Fibroblast of skin of abdomen (primary cell): ENCODE measurements around the gene ARID3B.
"Not testable (repeated sequence)": the region's sequence is repeated elsewhere in the genome, so short reads cannot be mapped to it uniquely, and the experiment has no call there.

Source experiments
- DNase-seq: peaks from one replicate; pipeline ENCODE4 v3.0.0-alpha.2; 2013

The ARID3B gene

GRCh38 chr15:74624020-74624602 is 83.1 kb downstream of the ARID3B start:
- DNase-seq: no peak

DNA sequence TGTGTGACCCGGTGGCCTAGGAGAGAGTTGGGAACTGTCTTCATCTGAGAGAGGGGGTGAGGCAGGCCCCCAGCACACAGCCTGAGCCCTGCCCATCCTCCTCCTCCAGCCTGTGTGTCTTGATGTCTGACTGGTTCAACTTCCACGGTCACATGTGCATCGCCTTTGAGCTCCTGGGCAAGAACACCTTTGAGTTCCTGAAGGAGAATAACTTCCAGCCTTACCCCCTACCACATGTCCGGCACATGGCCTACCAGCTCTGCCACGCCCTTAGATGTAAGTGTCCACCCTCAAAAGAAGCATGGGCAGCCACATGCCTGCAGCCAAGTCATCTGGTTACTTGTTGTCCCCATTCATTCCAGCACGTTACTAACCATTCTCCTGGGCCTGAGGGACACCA is 84.7 kb downstream of the ARID3B start:
- DNase-seq: no peak

GRCh38 chr15:74626336-74626735 is 85.3 kb downstream of the ARID3B start:
- no peak for DNase-seq

- DNase-seq: no peak
Measured at GRCh38 chr15:74626752-74627692, 86.0 kb downstream of the ARID3B start.

GRCh38 chr15:74627766-74628165 is 86.7 kb downstream of the ARID3B start:
- no peak for DNase-seq

DNA sequence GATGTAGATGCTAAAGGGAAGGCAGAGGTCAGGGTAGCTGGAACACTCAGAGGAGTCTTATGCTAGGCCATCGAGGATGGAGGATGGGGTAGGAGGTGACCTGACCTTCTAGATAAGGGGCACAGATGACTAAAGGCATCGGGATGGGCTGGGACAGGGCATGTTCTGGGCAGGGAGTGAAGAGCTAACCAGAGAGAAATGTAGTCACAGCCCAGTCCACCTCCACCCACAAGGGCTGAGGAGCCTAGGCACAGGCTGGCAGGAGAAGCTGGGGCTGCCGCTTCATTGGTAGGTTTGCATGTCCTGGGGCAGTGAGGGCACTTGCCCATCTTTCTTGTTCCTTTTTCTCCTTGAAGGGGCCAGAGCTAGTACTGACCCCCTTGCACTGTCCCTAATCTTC is 87.2 kb downstream of the ARID3B start:
- no peak for DNase-seq

- DNase-seq: no peak
Measured at GRCh38 chr15:74628949-74629348, 87.9 kb downstream of the ARID3B start.

- not testable (repeated sequence) for DNase-seq
Measured at GRCh38 chr15:74629696-74630095, 88.7 kb downstream of the ARID3B start.

DNA sequence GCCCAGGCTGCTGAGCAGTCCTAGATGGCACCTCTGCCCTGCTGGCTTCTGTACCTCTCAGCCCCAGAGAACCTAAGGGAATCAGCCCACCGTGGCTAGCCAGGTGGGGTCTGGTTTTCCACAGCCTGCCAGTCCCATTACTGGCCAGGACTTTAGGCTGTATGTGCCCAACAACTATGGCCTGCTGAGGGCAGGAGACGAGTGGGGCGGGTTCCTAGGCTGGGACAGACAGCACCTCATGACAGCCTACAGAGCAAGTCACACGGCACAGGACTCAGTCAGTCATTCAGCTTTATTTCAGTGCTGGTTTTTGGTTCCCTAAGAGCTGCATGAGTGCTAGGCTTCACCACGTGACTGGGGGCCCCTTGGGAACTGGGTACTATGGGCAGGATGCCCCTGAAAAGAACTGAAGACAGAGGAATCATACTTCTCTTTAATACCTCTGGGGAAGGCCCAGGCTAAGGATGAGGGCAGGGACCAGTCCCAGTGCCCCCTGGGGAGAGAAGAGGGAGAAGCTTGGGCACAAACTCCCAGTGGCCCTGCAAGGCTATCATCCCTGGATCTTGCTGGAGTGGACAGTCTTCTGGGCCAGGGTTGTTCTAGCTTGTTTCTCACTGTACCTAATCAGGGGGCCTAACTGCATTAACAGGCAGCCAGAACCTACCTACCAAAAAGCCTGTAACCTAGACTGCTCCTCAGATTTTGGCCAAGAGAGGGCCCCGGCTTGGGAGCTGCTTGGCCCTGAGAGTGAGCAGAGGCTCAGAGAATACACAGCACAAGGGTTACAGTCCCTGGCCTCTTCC is 89.5 kb downstream of the ARID3B start:
- DNase-seq: no peak

DNA sequence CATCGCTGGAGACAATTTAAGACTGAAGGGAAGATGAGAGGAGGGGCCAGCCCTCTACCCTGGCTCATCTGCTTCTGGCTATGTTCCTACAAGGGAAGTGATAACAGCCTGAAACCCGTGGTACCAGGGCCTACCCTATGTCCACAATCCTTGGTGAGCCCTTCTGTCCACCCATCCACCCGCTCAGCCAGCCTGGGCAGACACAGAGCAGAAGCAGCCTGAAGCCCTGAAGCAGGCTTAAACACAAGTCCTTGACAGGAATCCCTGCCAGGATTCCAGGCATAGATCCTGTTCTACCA is 90.0 kb downstream of the ARID3B start:
- DNase-seq: no peak

- DNase-seq: no peak
Measured at GRCh38 chr15:74631408-74631807, 90.4 kb downstream of the ARID3B start.

- peak; percentile 35 for DNase-seq
Measured at GRCh38 chr15:74631935-74632560, 91.0 kb downstream of the ARID3B start.

- no peak for DNase-seq
Measured at GRCh38 chr15:74632601-74633000, 91.6 kb downstream of the ARID3B start.

DNA sequence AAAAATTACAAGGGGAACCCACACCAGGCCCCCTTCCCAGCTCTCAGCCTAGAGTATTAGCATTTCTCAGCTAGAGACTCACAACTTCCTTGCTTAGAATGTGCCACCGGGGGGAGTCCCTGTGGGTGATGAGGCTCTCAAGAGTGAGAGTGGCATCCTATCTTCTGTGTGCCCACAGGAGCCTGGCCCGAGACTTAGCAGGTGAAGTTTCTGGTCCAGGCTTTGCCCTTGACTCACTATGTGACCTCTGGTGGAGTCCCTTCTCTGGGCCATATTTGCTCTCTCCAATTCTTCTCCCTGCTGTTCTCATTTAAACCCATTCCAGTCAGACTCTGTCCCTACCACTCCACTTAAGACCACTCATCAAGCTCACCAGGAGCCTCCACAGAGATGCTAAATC is 92.8 kb downstream of the ARID3B start:
- no peak for DNase-seq

GRCh38 chr15:74635228-74635627 is 94.2 kb downstream of the ARID3B start:
- DNase-seq: peak; percentile 52

DNA sequence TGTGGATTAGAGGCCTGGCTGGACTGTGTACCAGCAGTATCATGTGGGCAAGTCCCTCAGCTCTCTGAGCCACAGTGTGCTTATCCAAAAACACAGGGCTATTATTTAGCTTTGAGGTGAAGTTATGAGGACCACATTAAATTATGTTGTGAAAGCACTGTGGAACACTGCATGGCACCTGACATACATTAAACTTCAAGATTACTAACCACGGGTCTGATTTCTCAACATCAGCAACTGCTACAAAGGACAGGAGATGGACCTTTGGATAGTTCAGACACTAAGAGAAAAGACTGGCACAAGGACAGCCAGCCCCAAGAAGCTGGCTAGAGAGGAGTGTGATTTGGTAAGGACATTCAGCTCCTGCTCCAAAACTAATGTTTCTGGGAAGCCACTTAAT is 96.0 kb downstream of the ARID3B start:
- no peak for DNase-seq

- DNase-seq: no peak
Measured at GRCh38 chr15:74641151-74641550, 100.1 kb downstream of the ARID3B start.

DNA sequence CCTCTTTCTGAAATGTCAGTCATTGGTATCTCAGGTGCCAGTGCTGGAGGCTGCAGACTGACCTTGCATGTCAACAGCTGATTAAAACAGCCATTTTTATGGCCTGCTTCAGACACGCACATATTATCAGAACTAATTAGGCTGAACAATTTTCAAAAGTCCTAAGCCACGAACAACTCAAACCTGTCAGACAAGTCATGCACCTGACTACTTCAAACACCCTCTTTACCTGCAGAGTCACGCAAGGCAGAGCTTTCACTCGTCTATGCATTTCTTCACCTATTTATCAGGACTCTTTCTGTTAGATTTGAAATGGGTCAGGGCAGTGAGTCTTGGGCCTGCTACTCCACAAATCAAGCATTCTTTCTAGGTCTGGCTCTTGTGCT is 101.3 kb downstream of the ARID3B start:
- DNase-seq: no peak

DNA sequence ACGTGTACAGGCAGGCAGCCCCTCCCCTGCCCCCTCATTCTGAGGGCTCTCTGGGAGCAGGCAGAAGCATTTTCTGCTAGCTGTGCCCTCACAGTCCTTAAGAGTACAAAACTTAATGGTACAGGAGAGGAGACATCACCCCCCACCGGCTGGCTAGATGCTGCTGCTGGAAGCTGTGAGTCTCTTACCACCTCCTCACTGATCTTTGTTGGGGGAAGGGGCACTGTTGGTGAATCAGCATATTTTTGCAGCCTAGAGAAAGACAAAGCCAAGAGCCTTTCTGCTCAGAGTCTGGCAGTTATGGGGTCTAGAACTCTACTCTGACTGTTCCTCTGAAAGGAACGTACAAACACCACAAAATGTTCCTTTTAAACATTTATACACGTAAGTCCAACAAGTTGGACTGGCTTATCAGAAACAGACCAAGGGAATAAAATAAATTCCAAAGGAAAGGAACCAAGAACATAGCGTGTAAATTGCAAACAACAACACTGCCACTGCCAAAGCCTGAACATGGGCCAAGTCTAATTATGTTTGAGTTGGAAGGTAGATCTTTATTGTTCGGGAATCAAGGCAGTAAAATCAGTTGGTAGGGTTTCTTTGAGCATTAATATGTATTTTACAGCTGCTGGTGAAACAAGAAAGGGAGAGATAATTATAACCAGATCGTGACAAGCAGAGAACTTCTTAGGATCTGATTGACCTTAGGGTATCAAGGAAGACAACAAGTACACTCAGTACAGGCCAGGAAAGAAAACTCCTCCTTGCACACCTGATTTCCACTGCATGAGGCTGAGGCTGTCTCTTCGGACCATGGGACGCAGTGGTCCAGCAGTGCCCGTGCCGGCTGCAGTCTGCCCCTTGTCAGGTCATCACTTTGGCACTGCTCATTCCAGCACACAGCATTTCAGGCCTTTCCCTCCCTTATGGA is 102.0 kb downstream of the ARID3B start:
- peak; percentile 74 for DNase-seq

DNA sequence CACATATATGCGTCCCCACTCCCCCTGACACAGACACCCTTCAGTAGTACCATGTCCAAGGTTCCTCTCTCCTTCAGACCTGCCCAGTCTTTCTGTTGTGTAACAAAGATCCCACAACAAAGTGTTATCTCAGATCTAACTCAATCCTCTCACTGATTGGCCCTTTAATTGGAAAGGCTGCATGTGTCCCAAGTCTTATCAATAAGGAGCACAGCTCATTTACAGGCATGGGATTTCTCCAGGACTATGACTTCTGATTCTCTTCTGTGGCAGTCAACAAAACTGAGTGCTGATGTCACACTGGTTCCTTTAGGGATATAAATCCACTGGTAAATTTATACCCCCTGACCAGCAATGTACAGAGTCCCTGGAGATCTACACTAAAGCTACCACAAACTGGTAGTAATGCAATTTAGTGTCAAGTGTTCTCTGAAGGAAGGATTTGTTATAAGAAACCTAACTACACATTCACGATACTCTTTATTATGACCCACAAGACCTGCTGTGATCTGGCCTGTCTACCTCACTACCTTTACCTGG is 102.7 kb downstream of the ARID3B start:
- DNase-seq: no peak

DNA sequence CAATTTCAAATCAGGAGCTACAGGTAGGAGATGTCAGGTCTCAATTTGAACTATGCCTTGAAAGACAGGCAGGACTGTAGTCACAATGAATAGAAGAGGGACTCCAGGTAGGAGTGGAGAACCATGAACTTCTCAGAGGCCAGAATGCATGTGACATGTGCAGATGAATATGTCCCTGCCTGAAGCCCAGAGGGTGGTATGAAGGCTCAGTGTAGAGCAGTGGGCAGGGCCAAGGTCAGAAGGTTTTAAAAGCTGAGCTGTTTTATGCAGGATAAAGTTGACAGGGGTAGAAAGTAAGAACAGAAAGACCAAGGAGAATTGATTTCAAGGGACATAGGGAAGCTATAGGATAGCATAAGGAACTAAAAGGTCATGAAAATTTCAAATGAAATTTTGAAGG is 105.5 kb downstream of the ARID3B start:
- DNase-seq: no peak
